Measurements from ENCODE around the gene CRB3.

Gene CRB3

GRCh38 chr19:6470173-6470572 lies 6.1 kb downstream of the CRB3 start:
- no peak for DNase-seq

- no peak for DNase-seq
Observed at GRCh38 chr19:6471076-6471475, 7.0 kb downstream of the CRB3 start.

GRCh38 chr19:6472713-6473112 lies 8.6 kb downstream of the CRB3 start:
- no peak for DNase-seq

GRCh38 chr19:6473647-6474046 lies 9.6 kb downstream of the CRB3 start:
- no peak for DNase-seq

GRCh38 chr19:6475321-6476108 lies 11.4 kb downstream of the CRB3 start:
- DNase-seq: no peak

- no peak for DNase-seq
Observed at GRCh38 chr19:6476155-6476895, 12.3 kb downstream of the CRB3 start.

- no peak for DNase-seq
Observed at GRCh38 chr19:6476896-6477431, 12.9 kb downstream of the CRB3 start.

GRCh38 chr19:6478815-6479214 lies 14.7 kb downstream of the CRB3 start:
- no peak for DNase-seq

- no peak for DNase-seq
Observed at GRCh38 chr19:6479836-6480398, 15.8 kb downstream of the CRB3 start.

- no peak for DNase-seq
Observed at GRCh38 chr19:6480848-6481415, 16.9 kb downstream of the CRB3 start.

- DNase-seq: no peak
Observed at GRCh38 chr19:6481541-6482342, 17.7 kb downstream of the CRB3 start, which contains the start of gene DENND1C. TSS of gene DENND1C (minus strand) at chr19:6481787. CDS start at chr19:6481695, 92 bp downstream.

GRCh38 chr19:6482343-6482686 lies 18.2 kb downstream of the CRB3 start:
- DNase-seq: no peak

- no peak for DNase-seq
Observed at GRCh38 chr19:6483235-6483634, 19.2 kb downstream of the CRB3 start.

- no peak for DNase-seq
Observed at GRCh38 chr19:6484230-6484629, 20.2 kb downstream of the CRB3 start.

- no peak for DNase-seq
Observed at GRCh38 chr19:6484831-6485230, 20.8 kb downstream of the CRB3 start.

- no peak for DNase-seq
Observed at GRCh38 chr19:6489278-6490061, 25.4 kb downstream of the CRB3 start.

- DNase-seq: no peak
Observed at GRCh38 chr19:6490134-6490533, 26.1 kb downstream of the CRB3 start.

GRCh38 chr19:6491802-6492592 lies 27.9 kb downstream of the CRB3 start:
- no peak for DNase-seq

- no peak for DNase-seq
Observed at GRCh38 chr19:6494438-6495036, 30.5 kb downstream of the CRB3 start.

GRCh38 chr19:6495947-6496346 lies 31.9 kb downstream of the CRB3 start:
- no peak for DNase-seq

Measured in NCI-H524 treated with DMSO at 0.1 percent for 48 hours (cell line).